SH-SY5Y (cell line): ENCODE measurements around the gene SNX5.

Source experiments
- GATA2 ChIP-seq: IDR thresholded peaks from 2 replicates; pipeline ENCODE4 v1.6.1; 2011; ENCODE audit warnings: mild to moderate bottlenecking, low read depth, low read length
- GATA3 ChIP-seq: IDR thresholded peaks from 2 replicates; pipeline ENCODE4 v1.6.1; 2011; ENCODE audit warnings: low read depth, mild to moderate bottlenecking, low read length, moderate library complexity

GRCh38 chr20:17897566-17898307, 70.9 kb downstream of the SNX5 start:
- no peak for TF ChIP-seq GATA3
- TF ChIP-seq GATA2 = no peak
